Suprapubic skin (tissue), 4 donors: ENCODE results near the gene PHC3. TPM values are rescaled to one million over a fixed set of nuclear protein-coding genes. Genes with fewer than 3 reads are reported as not detected.
"Not testable (repeated sequence)": the region's sequence is repeated elsewhere in the genome, so short reads cannot be mapped to it uniquely, and the experiment has no call there.

Experiments
- DNase-seq, 2 donors: peaks; one replicate each; pipeline ENCODE4 v3.0.0-alpha.2; 2019; ENCODE audit warnings: low spot score in 2 of 2
- H3K27ac ChIP-seq: fragments of 200-600 bp; sonication (generic); one replicate; pipeline ENCODE4 v1.5.1; 2019
- H3K27me3 ChIP-seq: fragments of 200-600 bp; sonication (generic); one replicate; pipeline ENCODE4 v1.5.1; 2019
- H3K36me3 ChIP-seq: fragments of 200-600 bp; sonication (generic); one replicate; pipeline ENCODE4 v1.5.1; 2019
- H3K4me1 ChIP-seq: fragments of 200-600 bp; sonication (generic); one replicate; pipeline ENCODE4 v1.5.1; 2019
- H3K4me3 ChIP-seq: fragments of 200-600 bp; sonication (generic); one replicate; pipeline ENCODE4 v1.5.1; 2019; ENCODE audit warnings: mild to moderate bottlenecking
- H3K9me3 ChIP-seq: fragments of 200-600 bp; sonication (generic); one replicate; pipeline ENCODE4 v1.5.1; 2019
- CTCF ChIP-seq, 2 donors: fragments of 200-600 bp in 1 of 2; fragments of 450-650 bp in 1 of 2; sonication (generic) in 1 of 2; IDR thresholded peaks; one replicate each; pipeline ENCODE4 v1.5.1; 2016 to 2019; ENCODE audit warnings: antibody characterized with exemption in 2 of 2, mild to moderate bottlenecking in 1 of 2, moderate library complexity in 1 of 2
- EP300 ChIP-seq: sonication (generic); formaldehyde crosslinking; IDR thresholded peaks from one replicate; pipeline ENCODE4 v1.6.1; 2017; ENCODE audit warnings: antibody characterized with exemption
- POLR2A ChIP-seq, 2 donors: fragments of 450-650 bp; IDR thresholded peaks; one replicate each; pipeline ENCODE4 v1.6.1; 2017; ENCODE audit warnings: antibody characterized with exemption in 2 of 2, mild to moderate bottlenecking in 2 of 2, moderate library complexity in 2 of 2
- POLR2AphosphoS5 ChIP-seq, 3 donors: sonication (generic); formaldehyde crosslinking; IDR thresholded peaks; one replicate each; pipeline ENCODE4 v1.6.1; 2017; ENCODE audit warnings: antibody characterized with exemption in 3 of 3
- WGBS: methylation state at CpG from one replicate; pipeline ENCODE4 v1.1.5; 2018; 5-methylcytosine and 5-hydroxymethylcytosine counted together
- total RNA-seq, 4 donors: library from RNA; depleted of rRNA; stranded (reverse); fragments of >200 nt; gene quantifications; one replicate each; pipeline ENCODE4 v1.1.0, GENCODE V29; 2016

PHC3 gene
- total RNA-seq, 4 donors from 2014 or later: 37.9 to 106 (median 64.0) TPM

- no peak for DNase-seq
- Histone ChIP-seq H3K4me1 (no peaks in the 10 kb centered on the region), H3K4me3 (no peak overlapping the region), H3K9me3 (no peaks in the 10 kb centered on the region), H3K36me3 (peaks cover 68% of the 10 kb centered on the region), H3K27me3 (no peaks in the 10 kb centered on the region), H3K27ac (no peak overlapping the region)
- TF ChIP-seq CTCF (IDR thresholded peaks at IDR 0.05): no peak
- no peak for TF ChIP-seq EP300
- no peak for TF ChIP-seq POLR2A (IDR thresholded peaks at IDR 0.05)
- TF ChIP-seq POLR2AphosphoS5 (IDR thresholded peaks at IDR 0.05): no peak
- WGBS: 79% methylated on average over 2 of the region's 2 CpGs
Measured at GRCh38 chr3:170132335-170132734, 49.2 kb downstream of the PHC3 start.

- Histone ChIP-seq H3K36me3 (peaks cover 57% of the 10 kb centered on the region), H3K4me3 (no peak overlapping the region), H3K9me3 (no peaks in the 10 kb centered on the region), H3K27me3 (no peaks in the 10 kb centered on the region), H3K4me1 (no peaks in the 10 kb centered on the region), H3K27ac (no peak overlapping the region)
- TF ChIP-seq EP300: no peak
- TF ChIP-seq CTCF (IDR thresholded peaks at IDR 0.05): no peak
- no peak for TF ChIP-seq POLR2A (IDR thresholded peaks at IDR 0.05)
- no peak for TF ChIP-seq POLR2AphosphoS5 (IDR thresholded peaks at IDR 0.05)
- DNase-seq: no peak
Measured at GRCh38 chr3:170130532-170130931, 51.0 kb downstream of the PHC3 start.

GRCh38 chr3:170128977-170129431 is 52.5 kb downstream of the PHC3 start:
- H3K36me3 ChIP-seq: peaks cover 43% of the 10 kb centered on the region

GRCh38 chr3:170128259-170128976 is 53.1 kb downstream of the PHC3 start:
- TF ChIP-seq POLR2A (IDR thresholded peaks at IDR 0.05) (no peak), CTCF (IDR thresholded peaks at IDR 0.05) (no peak), EP300 (no peak), POLR2AphosphoS5 (IDR thresholded peaks at IDR 0.05) (no peak)
- Histone ChIP-seq H3K27ac (no peak overlapping the region), H3K36me3 (peaks cover 43% of the 10 kb centered on the region), H3K4me1 (no peaks in the 10 kb centered on the region), H3K9me3 (no peaks in the 10 kb centered on the region), H3K27me3 (no peaks in the 10 kb centered on the region), H3K4me3 (no peak overlapping the region)
- WGBS: 70% methylated on average over 4 of the region's 4 CpGs
- no peak for DNase-seq

More at GRCh38 chr3:170128977-170129431, 52.5 kb downstream of the PHC3 start:
- no peak overlapping the region for H3K4me3 ChIP-seq
- H3K27me3 ChIP-seq: no peaks in the 10 kb centered on the region
- 81% methylated on average over 1 of the region's 1 CpG for WGBS
- TF ChIP-seq EP300: no peak
- TF ChIP-seq CTCF (IDR thresholded peaks at IDR 0.05): no peak
- no peak for TF ChIP-seq POLR2A (IDR thresholded peaks at IDR 0.05)
- no peak for TF ChIP-seq POLR2AphosphoS5 (IDR thresholded peaks at IDR 0.05)
- H3K27ac ChIP-seq: no peak overlapping the region
- no peak for DNase-seq
- H3K4me1 ChIP-seq: no peaks in the 10 kb centered on the region
- H3K9me3 ChIP-seq: no peaks in the 10 kb centered on the region

- Histone ChIP-seq H3K9me3 (no peaks in the 10 kb centered on the region), H3K27ac (no peak overlapping the region), H3K27me3 (no peaks in the 10 kb centered on the region), H3K36me3 (peaks cover 86% of the 10 kb centered on the region), H3K4me3 (no peak overlapping the region), H3K4me1 (no peaks in the 10 kb centered on the region)
- no peak for DNase-seq
- TF ChIP-seq EP300 (no peak), POLR2A (IDR thresholded peaks at IDR 0.05) (no peak), CTCF (IDR thresholded peaks at IDR 0.05) (no peak), POLR2AphosphoS5 (IDR thresholded peaks at IDR 0.05) (no peak)
Measured at GRCh38 chr3:170117134-170117533, 64.4 kb downstream of the PHC3 start.

GRCh38 chr3:170114165-170114564 is 67.4 kb downstream of the PHC3 start:
- H3K27ac ChIP-seq, H3K4me3 ChIP-seq: not testable (repeated sequence)

More at GRCh38 chr3:170114165-170114564, 67.4 kb downstream of the PHC3 start:
- H3K36me3 ChIP-seq: peaks cover 78% of the 10 kb centered on the region
- H3K27me3 ChIP-seq, DNase-seq, H3K4me1 ChIP-seq, H3K9me3 ChIP-seq: not testable (repeated sequence)
- 91% methylated on average over 8 of the region's 8 CpGs for WGBS
